ENCODE measurements around the gene NPB. TPM values are rescaled to one million over a fixed set of nuclear protein-coding genes. Genes with fewer than 3 reads are reported as not detected.

The NPB gene
- total RNA-seq, 1 donor from 2014 or later = 2.0 TPM

- DNase-seq = no peak
Measured at GRCh38 chr17:81869221-81870130, 32.6 kb upstream of the NPB start.

GRCh38 chr17:81870131-81870980, 31.7 kb upstream of the NPB start:
- no peak for DNase-seq

GRCh38 chr17:81870981-81871386, 31.1 kb upstream of the NPB start, which contains the start of gene ARHGDIA:
Gene ARHGDIA (minus strand): TSS chr17:81871337. CDS start chr17:81869930, 1,407 bp downstream.
- no peak for DNase-seq

- DNase-seq = peak; percentile 81
Measured at GRCh38 chr17:81871387-81872230, 30.4 kb upstream of the NPB start.

- no peak for DNase-seq
Measured at GRCh38 chr17:81877569-81877968, 24.5 kb upstream of the NPB start.

DNA sequence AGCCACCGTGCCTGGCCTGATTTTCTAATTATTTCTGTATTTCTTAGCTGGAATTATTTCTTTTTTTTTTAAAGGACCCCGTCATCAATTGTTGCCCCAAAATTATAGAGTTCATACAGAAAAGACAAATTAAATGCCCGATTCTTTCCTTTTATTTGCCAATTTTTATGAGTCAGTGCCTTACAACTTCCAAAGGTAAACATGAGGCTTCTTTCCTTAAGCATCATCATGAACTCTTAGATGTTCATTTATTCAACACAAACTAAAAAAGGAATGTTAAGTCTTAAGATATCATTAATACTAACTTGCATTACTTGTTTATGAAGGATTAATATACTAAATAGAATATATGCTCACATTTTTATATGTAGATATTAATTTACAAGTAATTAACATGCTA, 23.7 kb upstream of the NPB start:
- no peak for DNase-seq

DNA sequence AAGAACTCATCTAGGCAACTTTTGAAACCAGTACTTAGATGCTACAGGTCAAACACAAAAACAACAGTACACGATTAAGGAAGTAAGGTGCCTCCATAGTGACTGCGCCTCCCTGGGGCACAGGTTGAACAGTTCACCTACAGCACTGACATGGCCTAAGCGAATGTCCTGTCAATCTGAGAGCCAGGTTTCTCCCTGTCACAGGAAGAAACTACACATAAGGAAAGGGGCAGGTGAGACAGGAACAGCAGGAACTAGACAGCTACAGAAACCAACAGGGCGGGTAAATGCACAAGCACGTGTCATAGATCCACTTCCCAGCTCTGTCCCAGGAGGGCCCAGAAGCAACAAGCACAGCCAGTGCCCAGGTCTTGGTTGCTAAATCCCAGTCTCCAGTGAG, 22.9 kb upstream of the NPB start:
- DNase-seq = no peak

DNA sequence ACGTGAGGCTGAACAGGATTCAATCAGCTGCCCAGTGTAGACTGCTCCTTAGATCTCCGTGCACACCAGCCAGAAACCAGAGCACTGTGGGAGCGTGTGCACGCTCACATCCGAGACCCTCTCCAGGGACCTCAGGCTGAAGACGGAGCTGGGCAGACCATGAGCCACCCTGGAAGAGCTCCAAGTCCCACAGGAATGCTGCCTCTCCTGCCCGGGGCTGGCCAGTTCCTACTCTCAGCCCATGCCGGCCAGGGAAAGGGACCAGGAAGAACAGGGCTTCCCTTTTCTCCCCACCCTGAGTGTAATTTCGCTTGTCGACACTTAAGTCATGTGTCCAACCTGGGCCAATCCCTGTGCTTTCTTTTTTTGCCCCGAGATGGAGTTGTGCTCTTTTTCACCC, 17.5 kb upstream of the NPB start:
- DNase-seq = no peak

- no peak for DNase-seq
Measured at GRCh38 chr17:81884968-81885367, 17.1 kb upstream of the NPB start.

- no peak for DNase-seq
Measured at GRCh38 chr17:81885454-81885853, 16.6 kb upstream of the NPB start.

DNA sequence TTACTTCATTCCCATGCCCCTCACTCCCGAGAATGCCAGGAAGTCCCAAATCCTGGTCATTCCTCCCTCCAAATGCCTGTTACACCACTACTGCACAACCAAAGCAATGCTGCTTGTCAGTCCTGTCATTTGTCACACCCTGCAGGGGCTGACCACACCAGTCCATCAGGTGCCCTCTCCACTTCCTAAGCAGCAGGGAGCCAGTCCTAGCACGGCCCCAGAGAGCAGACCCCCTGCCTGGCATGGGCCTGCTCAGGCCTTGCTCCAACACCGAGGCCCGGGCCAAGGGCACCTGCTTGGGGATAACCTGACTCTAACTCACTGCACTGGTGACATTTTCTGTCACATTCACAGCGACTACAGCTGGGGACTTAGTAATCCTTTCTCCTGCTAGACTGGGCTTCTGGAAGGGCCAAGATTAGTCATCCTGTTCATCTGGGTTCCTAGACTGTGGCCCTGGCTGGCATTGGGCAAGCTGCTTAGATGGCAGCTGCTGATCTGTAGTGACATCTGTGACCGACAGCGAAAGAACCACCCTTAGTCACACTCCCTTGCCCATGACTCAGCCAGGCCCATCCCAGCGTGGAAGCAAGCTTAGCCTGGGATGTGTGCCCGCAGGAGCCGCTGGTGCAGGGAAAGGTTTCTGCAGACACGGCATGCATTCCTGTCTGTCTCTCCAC, 16.0 kb upstream of the NPB start:
- no peak for DNase-seq

GRCh38 chr17:81888105-81888987, 13.7 kb upstream of the NPB start:
- no peak for DNase-seq

DNA sequence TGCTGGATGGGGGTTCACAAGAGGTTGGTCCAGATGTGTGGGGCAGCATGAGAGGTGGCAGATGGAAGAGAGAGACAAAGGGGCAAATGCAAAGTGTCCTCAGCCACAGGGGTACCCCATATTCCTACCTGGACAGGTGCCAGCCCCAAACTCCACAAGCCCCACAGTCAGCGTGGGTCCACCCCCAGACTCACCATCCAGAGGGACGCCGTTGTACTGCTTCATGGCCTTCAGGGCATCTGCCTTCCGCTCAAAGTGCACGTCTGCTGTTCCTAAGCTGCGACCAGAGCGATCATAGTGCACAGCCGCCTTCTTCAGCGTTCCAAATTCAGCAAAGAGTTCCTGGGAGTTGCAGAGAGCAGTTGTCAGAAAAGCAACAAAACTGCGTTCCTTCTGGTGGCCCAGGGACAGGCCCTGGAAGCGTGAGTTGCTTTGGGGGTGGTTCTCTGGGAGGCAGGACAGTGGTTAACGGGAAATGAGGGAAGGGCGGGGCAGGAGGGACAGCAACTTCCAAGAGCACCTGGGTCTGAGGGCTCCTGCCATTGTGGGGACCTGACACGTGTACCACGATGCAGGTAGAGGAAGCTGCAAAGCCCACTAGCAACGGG, 12.9 kb upstream of the NPB start:
- no peak for DNase-seq

- no peak for DNase-seq
Measured at GRCh38 chr17:81889602-81890001, 12.4 kb upstream of the NPB start.

DNA sequence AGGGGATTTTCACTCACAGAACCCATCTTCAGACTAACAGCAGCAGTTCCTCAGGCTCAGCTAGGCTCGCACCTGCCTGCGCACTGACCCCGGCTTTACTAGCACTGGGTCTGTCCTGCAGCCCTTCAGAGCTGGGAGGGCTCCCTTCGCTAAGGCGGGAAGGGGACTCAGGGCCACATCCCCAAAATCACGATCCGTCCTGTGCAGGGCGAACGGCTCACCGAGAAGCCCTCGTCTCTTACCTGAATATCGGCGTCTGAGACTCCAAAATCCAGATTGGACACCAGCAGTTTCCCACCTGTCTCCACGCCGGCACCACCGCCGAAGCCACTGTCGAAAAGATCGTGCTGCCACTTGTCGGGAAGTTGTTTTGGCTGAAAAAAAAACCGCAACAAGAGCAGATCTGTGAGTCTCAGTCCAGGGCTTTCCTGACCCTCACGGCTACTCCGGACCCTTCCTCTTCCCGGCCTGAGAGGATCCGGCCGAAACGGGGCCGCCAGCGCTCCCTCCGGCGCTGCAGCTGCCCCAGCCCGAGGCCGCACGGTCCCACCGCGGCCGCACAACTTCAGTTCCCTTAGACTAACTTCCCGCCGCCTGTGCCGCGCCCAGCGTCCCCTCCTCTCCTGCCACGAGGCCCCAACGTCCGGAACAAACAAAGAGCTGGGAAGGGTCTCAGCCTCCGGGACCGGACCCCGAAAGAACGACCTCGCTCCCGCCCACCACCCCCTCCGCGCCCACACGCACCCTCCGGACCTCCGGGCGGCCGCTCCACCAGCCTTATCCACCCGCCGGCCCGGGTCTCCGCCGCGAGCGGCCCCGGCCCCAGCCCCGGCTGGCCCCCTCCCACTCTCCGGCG, 11.4 kb upstream of the NPB start:
- DNase-seq = no peak

GRCh38 chr17:81891303-81891552, 10.8 kb upstream of the NPB start:
- DNase-seq = no peak

DNA sequence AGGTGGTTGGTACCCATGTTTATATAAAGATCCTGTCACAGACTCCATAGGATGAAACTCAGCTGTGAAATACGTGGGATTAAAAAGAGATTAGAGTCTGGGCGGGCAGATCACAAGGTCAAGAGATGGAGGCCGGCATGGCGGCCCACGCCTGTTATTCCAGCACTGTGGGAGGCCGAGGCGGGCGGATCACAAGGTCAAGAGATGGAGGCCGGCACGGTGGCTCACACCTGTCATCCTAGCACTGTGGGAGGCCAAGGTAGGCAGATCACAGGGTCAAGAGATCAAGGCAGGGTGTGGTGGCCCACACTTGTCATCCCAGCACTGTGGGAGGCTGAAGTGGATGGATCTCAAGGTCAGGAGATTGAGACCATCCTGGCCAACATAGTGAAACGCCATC, 6.6 kb upstream of the NPB start:
- no peak for DNase-seq

DNA sequence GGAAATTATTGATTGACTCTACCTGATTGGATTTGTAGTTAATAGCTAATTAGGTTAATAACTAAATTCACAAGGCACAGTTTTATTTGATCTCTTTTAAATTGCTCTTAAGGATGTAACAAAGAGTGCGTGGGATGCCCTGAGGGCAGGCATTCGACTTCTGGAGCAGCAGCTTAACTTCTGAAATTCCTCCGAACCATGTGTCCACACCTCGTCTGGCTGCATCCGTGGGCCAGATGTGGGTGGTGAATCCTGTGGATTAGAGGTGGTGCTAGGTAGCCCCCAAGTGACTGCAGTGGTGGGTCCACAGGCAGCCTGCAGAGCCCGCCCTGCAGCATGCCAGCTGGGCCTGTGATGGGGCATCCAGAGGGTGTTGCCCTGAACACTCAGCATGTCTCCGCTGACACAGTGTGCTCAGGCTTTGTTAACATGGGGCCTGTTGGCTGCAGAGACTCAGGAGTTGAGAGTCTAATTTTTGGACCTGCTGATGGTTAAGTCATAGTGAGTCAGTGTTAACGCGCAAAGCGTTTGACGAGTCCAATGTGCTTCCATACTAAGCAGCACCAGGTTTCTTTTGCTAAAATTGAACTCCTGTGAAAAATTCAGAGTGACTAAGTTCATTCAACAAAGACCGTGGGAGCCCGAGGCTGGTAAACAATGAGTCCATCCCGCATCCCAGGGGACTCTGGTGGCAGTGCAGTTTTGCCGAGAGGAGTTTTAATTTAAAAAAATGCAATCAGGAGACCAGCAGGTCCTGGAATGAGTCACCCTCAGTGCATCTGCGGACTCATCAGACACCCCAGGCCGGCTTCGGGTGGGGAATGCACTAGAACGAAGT, 3.8 kb upstream of the NPB start:
- peak; percentile 70 for DNase-seq

- no peak for DNase-seq
Measured at GRCh38 chr17:81898885-81899284, 3.2 kb upstream of the NPB start.

Measured in occipital lobe (tissue), 2 donors.